Activated CD8-positive, alpha-beta memory T cell treated with anti-CD3 and anti-CD28 coated beads, Interleukin-2, amount 10 ng/mL, durations not matched to agents 7 days and 5 days (primary cell): ENCODE measurements around the gene USP30. TPM values are rescaled to one million over a fixed set of nuclear protein-coding genes. Genes with fewer than 3 reads are reported as not detected.

ENCODE experiments used
- ATAC-seq: fragments of 150-1000 bp; cut with Tn5 transposase; one replicate; pipeline ENCODE4 v1.10.0; 2021; ENCODE audit warnings: moderate library complexity
- CTCF ChIA-PET: fragments of 350-600 bp; sonication (Branson Sonifier 250); formaldehyde crosslinking; loops from one replicate; lab custom pipeline; 2021; ENCODE audit warnings: antibody characterized with exemption; lab: Charles Lee
- DNase-seq: peaks from one replicate; pipeline ENCODE4 v3.0.0-alpha.2; 2020
- H3K27ac Mint-ChIP-seq: one replicate; pipeline ENCODE4 v1.8.0; 2021; ENCODE audit warnings: mild to moderate bottlenecking, mixed read lengths
- H3K27me3 Mint-ChIP-seq: one replicate; pipeline ENCODE4 v1.8.0; 2021; ENCODE audit warnings: mixed read lengths
- H3K36me3 Mint-ChIP-seq: one replicate; pipeline ENCODE4 v1.8.0; 2021; ENCODE audit warnings: mild to moderate bottlenecking, mixed read lengths
- H3K4me1 Mint-ChIP-seq: one replicate; pipeline ENCODE4 v1.8.0; 2021; ENCODE audit warnings: mixed read lengths
- H3K4me3 Mint-ChIP-seq: one replicate; pipeline ENCODE4 v1.8.0; 2021; ENCODE audit warnings: mild to moderate bottlenecking, moderate library complexity, mixed read lengths
- H3K9me3 Mint-ChIP-seq: one replicate; pipeline ENCODE4 v1.8.0; 2022; ENCODE audit warnings: low read depth, mixed read lengths
- total RNA-seq, 2 experiments: library from RNA; stranded (reverse); gene quantifications; one replicate each; pipeline ENCODE4 v1.2.3, GENCODE V29; 2021

Gene USP30
- total RNA-seq, 2 experiments from 2014 or later = 5.9 to 8.7 TPM

GRCh38 chr12:109093022-109093918 is 40.9 kb downstream of the USP30 start, which contains the start of gene ALKBH2:
Gene ALKBH2 (minus strand): TSS chr12:109093472. CDS start chr12:109092786, 686 bp downstream.
- Mint-ChIP-seq H3K36me3 (peaks cover 2% of the 10 kb centered on the region), H3K27me3 (no peaks in the 10 kb centered on the region), H3K4me1 (peaks cover 43% of the 10 kb centered on the region), H3K9me3 (no peaks in the 10 kb centered on the region), H3K4me3 (peak within 1 kb of the TSS; percentile 78), H3K27ac (peak within 1 kb of the TSS; percentile 88)
- DNase-seq (peak; percentile 95), ATAC-seq (peak; percentile 73)
- CTCF ChIA-PET = interaction anchor here (0.6 to 3.4 kb wide), 33 partner anchors 8 to 533 kb away, joined by 3 to 16 read pairs (median 4); partner anchors contain the start of genes ISCU, SART3, SSH1 and USP30

- CTCF ChIA-PET = no interaction called here
- Mint-ChIP-seq H3K27me3 (no peaks in the 10 kb centered on the region), H3K27ac (no peak overlapping the region), H3K4me3 (peak overlapping the region; percentile 77), H3K4me1 (peaks cover 51% of the 10 kb centered on the region), H3K9me3 (no peaks in the 10 kb centered on the region), H3K36me3 (peaks cover 26% of the 10 kb centered on the region)
- no peak for ATAC-seq
- DNase-seq = no peak
Measured at GRCh38 chr12:109097140-109097434, 44.7 kb downstream of the USP30 start.

GRCh38 chr12:109097435-109098182 is 45.2 kb downstream of the USP30 start, which contains the start of gene UNG:
Gene UNG (plus strand): TSS chr12:109097597. CDS start chr12:109097680, 83 bp downstream.
- CTCF ChIA-PET = interaction anchor here (3.1 kb wide), 1 partner anchor 15 kb away, joined by 29 read pairs; no protein-coding TSS in a partner anchor
- Mint-ChIP-seq H3K36me3 (peaks cover 29% of the 10 kb centered on the region), H3K27ac (peak within 1 kb of the TSS; percentile 81), H3K9me3 (no peaks in the 10 kb centered on the region), H3K27me3 (no peaks in the 10 kb centered on the region), H3K4me1 (peaks cover 47% of the 10 kb centered on the region), H3K4me3 (peak within 1 kb of the TSS; percentile 77)
- ATAC-seq (peak; percentile 95), DNase-seq (peak; percentile 97)

- H3K4me3 Mint-ChIP-seq = peak overlapping the region; percentile 77
- H3K27me3 Mint-ChIP-seq = no peaks in the 10 kb centered on the region
- peaks cover 32% of the 10 kb centered on the region for H3K36me3 Mint-ChIP-seq
- peaks cover 42% of the 10 kb centered on the region for H3K4me1 Mint-ChIP-seq
- DNase-seq (no peak), ATAC-seq (peak; percentile 22)
- CTCF ChIA-PET = interaction anchor here (1.7 to 3.1 kb wide), 2 partner anchors 14 to 295 kb away, joined by 7 to 29 read pairs; no protein-coding TSS in a partner anchor
- H3K9me3 Mint-ChIP-seq = no peaks in the 10 kb centered on the region
- H3K27ac Mint-ChIP-seq = peak overlapping the region; percentile 25
Measured at GRCh38 chr12:109098183-109098604, 45.8 kb downstream of the USP30 start.

- H3K27ac Mint-ChIP-seq = peak overlapping the region; percentile 34
- no peaks in the 10 kb centered on the region for H3K9me3 Mint-ChIP-seq
- CTCF ChIA-PET = interaction anchor here (0.8 to 3.1 kb wide), 5 partner anchors 14 to 587 kb away, joined by 3 to 29 read pairs (median 4); partner anchors contain the start of gene USP30
- peak; percentile 30 for DNase-seq
- peaks cover 37% of the 10 kb centered on the region for H3K4me1 Mint-ChIP-seq
- peaks cover 34% of the 10 kb centered on the region for H3K36me3 Mint-ChIP-seq
- peak overlapping the region; percentile 77 for H3K4me3 Mint-ChIP-seq
- H3K27me3 Mint-ChIP-seq = no peaks in the 10 kb centered on the region
- no peak for ATAC-seq
Measured at GRCh38 chr12:109098651-109099050, 46.3 kb downstream of the USP30 start.

- Mint-ChIP-seq H3K27me3 (no peaks in the 10 kb centered on the region), H3K27ac (peak overlapping the region; percentile 53), H3K4me1 (peaks cover 31% of the 10 kb centered on the region), H3K36me3 (peaks cover 39% of the 10 kb centered on the region), H3K4me3 (peak overlapping the region; percentile 77), H3K9me3 (no peaks in the 10 kb centered on the region)
- ATAC-seq (no peak), DNase-seq (peak; percentile 38)
- CTCF ChIA-PET = interaction anchor here (0.8 to 3.1 kb wide), 6 partner anchors 13 to 588 kb away, joined by 3 to 29 read pairs (median 4); partner anchors contain the start of gene USP30
Measured at GRCh38 chr12:109099431-109100020, 47.1 kb downstream of the USP30 start.

- Mint-ChIP-seq H3K4me3 (no peak overlapping the region), H3K9me3 (no peaks in the 10 kb centered on the region), H3K36me3 (peaks cover 47% of the 10 kb centered on the region), H3K27ac (no peak overlapping the region), H3K4me1 (peaks cover 31% of the 10 kb centered on the region), H3K27me3 (no peaks in the 10 kb centered on the region)
- CTCF ChIA-PET = interaction anchor here (0.6 to 3.1 kb wide), 4 partner anchors 9 to 150 kb away, joined by 3 to 29 read pairs (median 6); partner anchors contain the start of gene ALKBH2
- DNase-seq (no peak), ATAC-seq (no peak)
Measured at GRCh38 chr12:109100741-109101140, 48.4 kb downstream of the USP30 start.

GRCh38 chr12:109102491-109102890 is 50.1 kb downstream of the USP30 start:
- Mint-ChIP-seq H3K27ac (no peak overlapping the region), H3K4me3 (no peak overlapping the region), H3K4me1 (peaks cover 26% of the 10 kb centered on the region), H3K27me3 (no peaks in the 10 kb centered on the region), H3K36me3 (peaks cover 54% of the 10 kb centered on the region), H3K9me3 (no peaks in the 10 kb centered on the region)
- ATAC-seq (no peak), DNase-seq (no peak)
- CTCF ChIA-PET = interaction anchor here (1.8 to 2.6 kb wide), 2 partner anchors 9 to 10 kb away, joined by 9 read pairs; partner anchors contain the start of gene ALKBH2

- Mint-ChIP-seq H3K27me3 (no peaks in the 10 kb centered on the region), H3K4me1 (peaks cover 11% of the 10 kb centered on the region), H3K27ac (no peak overlapping the region), H3K36me3 (peaks cover 50% of the 10 kb centered on the region), H3K9me3 (no peaks in the 10 kb centered on the region), H3K4me3 (no peak overlapping the region)
- ATAC-seq (no peak), DNase-seq (no peak)
- CTCF ChIA-PET = no interaction called here
Measured at GRCh38 chr12:109105176-109105575, 52.8 kb downstream of the USP30 start.

- peaks cover 11% of the 10 kb centered on the region for H3K4me1 Mint-ChIP-seq
- no peaks in the 10 kb centered on the region for H3K9me3 Mint-ChIP-seq
- H3K27me3 Mint-ChIP-seq = no peaks in the 10 kb centered on the region
- CTCF ChIA-PET = interaction anchor here (1.4 to 3.3 kb wide), 2 partner anchors 276 to 283 kb away, joined by 5 to 17 read pairs; no protein-coding TSS in a partner anchor
- ATAC-seq = no peak
- peaks cover 30% of the 10 kb centered on the region for H3K36me3 Mint-ChIP-seq
- peak overlapping the region; percentile 60 for H3K27ac Mint-ChIP-seq
- no peak overlapping the region for H3K4me3 Mint-ChIP-seq
- no peak for DNase-seq
Measured at GRCh38 chr12:109109746-109110350, 57.5 kb downstream of the USP30 start.

- Mint-ChIP-seq H3K4me1 (peaks cover 18% of the 10 kb centered on the region), H3K4me3 (peak overlapping the region; percentile 62), H3K9me3 (no peaks in the 10 kb centered on the region)
Measured at GRCh38 chr12:109110988-109111495, 58.7 kb downstream of the USP30 start.

More at GRCh38 chr12:109110988-109111495, 58.7 kb downstream of the USP30 start:
- Mint-ChIP-seq H3K27ac (peak overlapping the region; percentile 73), H3K27me3 (no peaks in the 10 kb centered on the region), H3K36me3 (peaks cover 22% of the 10 kb centered on the region)
- CTCF ChIA-PET = interaction anchor here (0.7 to 3.3 kb wide), 18 partner anchors 9 to 734 kb away, joined by 3 to 29 read pairs (median 6); partner anchors contain the start of gene ALKBH2
- DNase-seq = peak; percentile 69
- peak; percentile 91 for ATAC-seq
